WTC11 (cell line): ENCODE results near the gene RABEPK.

Experiments
- AFF4 ChIP-seq: sonication (generic); formaldehyde crosslinking; IDR thresholded peaks from 2 replicates; pipeline ENCODE4 v1.8.1; 2023; ENCODE audit warnings: mild to moderate bottlenecking, missing genetic modification reagents, borderline replicate concordance
- CTCF ChIP-seq: fragments of 200-600 bp; IDR thresholded peaks from 2 replicates; pipeline ENCODE4 v1.8.0; 2022; ENCODE audit warnings: antibody characterized with exemption
- E2F5 ChIP-seq: sonication (generic); formaldehyde crosslinking; IDR thresholded peaks from 2 replicates; pipeline ENCODE4 v1.8.1; 2022; ENCODE audit warnings: mild to moderate bottlenecking, moderate library complexity, missing genetic modification reagents
- ELF4 ChIP-seq: sonication (generic); formaldehyde crosslinking; IDR thresholded peaks from 2 replicates; pipeline ENCODE4 v1.8.1; 2022; ENCODE audit warnings: low read depth, mild to moderate bottlenecking, moderate library complexity, missing genetic modification reagents
- FOXK1 ChIP-seq: sonication (generic); formaldehyde crosslinking; IDR thresholded peaks from 2 replicates; pipeline ENCODE4 v1.8.0; 2022; ENCODE audit warnings: mild to moderate bottlenecking, moderate library complexity, missing genetic modification reagents
- FOXP4 ChIP-seq: sonication (generic); formaldehyde crosslinking; IDR thresholded peaks from 2 replicates; pipeline ENCODE4 v1.8.0; 2022; ENCODE audit warnings: mild to moderate bottlenecking, missing genetic modification reagents
- JUN ChIP-seq: sonication (generic); formaldehyde crosslinking; IDR thresholded peaks from 2 replicates; pipeline ENCODE4 v1.8.0; 2023; ENCODE audit warnings: mild to moderate bottlenecking, missing genetic modification reagents
- MYBL2 ChIP-seq: sonication (generic); formaldehyde crosslinking; IDR thresholded peaks from 2 replicates; pipeline ENCODE4 v1.8.1; 2023; ENCODE audit warnings: mild to moderate bottlenecking, moderate library complexity, missing genetic modification reagents
- NR3C1 ChIP-seq: sonication (generic); formaldehyde crosslinking; conservative IDR thresholded peaks from 2 replicates; pipeline ENCODE4 v1.8.1; 2023; ENCODE audit warnings: low read depth, mild to moderate bottlenecking, missing genetic modification reagents
- TEAD4 ChIP-seq: sonication (generic); formaldehyde crosslinking; IDR thresholded peaks from 2 replicates; pipeline ENCODE4 v1.8.0; 2022; ENCODE audit warnings: mild to moderate bottlenecking, missing genetic modification reagents
- ZNF138 ChIP-seq: sonication (generic); formaldehyde crosslinking; conservative IDR thresholded peaks from 2 replicates; pipeline ENCODE4 v1.8.1; 2022; ENCODE audit warnings: mild to moderate bottlenecking, moderate library complexity, missing genetic modification reagents
- ZNF396 ChIP-seq: fragments of 250-450 bp; sonication (Bioruptor Pico); IDR thresholded peaks from 2 replicates; pipeline ENCODE4 v1.8.0; 2021; ENCODE audit warnings: mild to moderate bottlenecking, moderate library complexity, borderline replicate concordance

- no peak for TF ChIP-seq AFF4 (CRISPR knock-in tag)
- TF ChIP-seq CTCF, result no peak
- no peak for TF ChIP-seq ELF4 (CRISPR knock-in tag)
- no peak for TF ChIP-seq ZNF396
- no peak for TF ChIP-seq TEAD4 (CRISPR knock-in tag)
- TF ChIP-seq FOXK1, result no peak
- no peak for TF ChIP-seq JUN (CRISPR knock-in tag)
- no peak for TF ChIP-seq E2F5 (CRISPR knock-in tag)
- no peak for TF ChIP-seq FOXP4 (CRISPR knock-in tag)
- no peak for TF ChIP-seq MYBL2 (CRISPR knock-in tag)
- no peak for TF ChIP-seq NR3C1 (CRISPR knock-in tag)
- no peak for TF ChIP-seq ZNF138
These were observed 60.2 kb downstream of the RABEPK start for GRCh38 chr9:125260561-125260960.
